HG03378 (cell line): ENCODE measurements around the gene ABCA12.
A peak's percentile ranks its signal among the peaks of the same experiment; 100 is the strongest.

ENCODE experiments used
- ATAC-seq: cut with Tn5 transposase; IDR thresholded peaks from one replicate; pipeline ENCODE4 v1.9.1; 2021; ENCODE audit warnings: mild to moderate bottlenecking, moderate library complexity; ENCODE audit not compliant: unreplicated experiment

ABCA12 gene

DNA sequence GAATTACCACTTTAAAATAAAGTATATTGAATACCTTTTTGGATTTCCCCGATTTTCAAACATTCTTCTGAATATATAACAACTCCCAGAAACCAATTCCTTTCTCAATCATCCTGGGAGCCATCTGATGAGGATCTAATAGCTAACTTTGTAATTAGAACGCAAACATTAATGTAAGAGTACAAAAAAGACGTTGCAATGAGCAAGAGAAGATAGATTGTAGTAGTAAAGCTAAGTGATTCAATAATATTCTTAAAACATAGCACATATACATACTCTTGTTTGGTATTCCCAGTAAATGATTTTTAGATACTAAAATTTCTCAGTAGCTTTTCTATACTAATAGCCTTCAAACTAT lies 1.1 kb downstream of the ABCA12 start:
- ATAC-seq = no peak

DNA sequence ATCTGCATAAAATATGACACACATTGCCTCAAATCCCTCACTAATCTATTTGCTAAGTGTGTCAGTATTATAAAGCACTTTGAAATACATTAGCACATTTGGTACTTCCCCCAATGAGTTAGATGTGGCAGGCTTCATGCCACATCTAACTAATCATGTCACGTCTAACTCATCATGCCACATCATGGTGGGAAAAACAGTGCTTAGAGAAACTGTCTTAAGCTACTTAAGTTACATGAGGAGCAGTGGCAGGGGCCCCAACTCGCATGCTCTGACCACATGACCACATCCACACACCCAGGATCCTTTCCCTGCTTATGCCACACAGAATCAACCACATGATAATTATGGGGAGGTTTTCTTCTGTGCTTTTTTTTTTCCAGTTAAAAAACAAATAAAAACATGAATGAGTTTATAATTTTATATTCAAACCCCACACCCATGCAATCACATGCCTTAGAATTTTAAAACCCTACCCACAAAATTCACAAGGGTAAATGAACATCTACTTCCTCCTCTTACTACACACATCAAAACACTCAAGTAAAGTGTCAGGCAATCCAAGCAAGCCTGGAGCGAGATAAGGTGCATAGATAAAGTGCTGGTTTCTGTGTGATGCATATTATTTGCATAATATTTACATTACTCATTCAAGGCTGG lies 1.6 kb downstream of the ABCA12 start:
- peak; percentile 59 for ATAC-seq

DNA sequence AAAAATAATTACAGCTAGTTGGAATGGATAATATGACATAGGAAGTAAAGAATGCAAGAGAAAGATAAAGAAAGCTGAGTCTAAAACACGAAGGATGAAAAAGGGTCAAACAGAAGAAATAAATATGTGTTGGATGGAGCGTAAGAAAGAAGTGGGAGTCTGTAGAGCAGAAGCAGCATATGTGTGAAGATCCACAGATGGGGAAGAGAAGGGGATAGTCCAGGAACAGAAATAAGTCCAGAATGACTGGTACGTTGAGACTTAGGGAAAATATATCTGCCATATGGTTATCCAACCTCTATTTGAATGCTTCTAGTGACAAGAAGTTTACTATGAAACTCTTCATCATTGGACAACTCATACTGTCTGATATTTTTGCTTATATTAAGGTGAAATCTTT lies 18.0 kb downstream of the ABCA12 start:
- no peak for ATAC-seq

DNA sequence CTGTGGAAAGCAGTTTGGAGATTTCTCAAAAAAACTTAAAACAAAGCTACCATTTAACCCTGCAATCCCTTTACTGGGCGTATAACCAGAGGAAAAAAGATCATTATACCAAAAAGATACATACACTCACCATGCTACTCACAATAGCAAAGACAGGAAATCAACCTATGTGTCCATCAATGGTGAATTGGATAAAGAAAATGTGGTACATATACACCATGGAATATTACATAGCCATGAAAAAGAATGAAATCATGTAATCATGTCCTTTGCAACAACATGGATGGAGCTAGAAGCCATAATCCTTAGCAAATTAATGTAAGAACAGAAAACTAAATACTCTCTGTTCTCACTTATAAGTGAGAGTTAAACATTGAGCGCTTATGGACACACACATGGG lies 18.6 kb downstream of the ABCA12 start:
- ATAC-seq = no peak

DNA sequence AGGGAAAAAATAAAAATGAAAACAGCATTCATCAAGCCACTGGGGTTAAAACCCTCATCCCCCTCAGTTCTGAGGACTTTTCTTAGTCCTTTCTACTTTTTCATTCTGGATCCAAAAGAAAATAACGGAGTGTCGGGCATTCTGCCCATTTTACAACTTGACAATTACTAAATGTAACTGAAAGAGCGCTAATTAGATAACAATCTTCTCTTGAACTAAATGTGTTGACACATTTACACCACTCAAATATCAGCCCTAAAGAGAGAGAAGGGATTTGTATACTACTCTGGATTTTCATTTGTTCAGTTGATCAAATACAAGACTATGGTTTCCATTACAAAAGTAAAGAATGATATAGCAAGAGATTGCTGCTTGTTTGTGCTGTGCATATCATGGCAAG lies 27.5 kb downstream of the ABCA12 start:
- no peak for ATAC-seq

DNA sequence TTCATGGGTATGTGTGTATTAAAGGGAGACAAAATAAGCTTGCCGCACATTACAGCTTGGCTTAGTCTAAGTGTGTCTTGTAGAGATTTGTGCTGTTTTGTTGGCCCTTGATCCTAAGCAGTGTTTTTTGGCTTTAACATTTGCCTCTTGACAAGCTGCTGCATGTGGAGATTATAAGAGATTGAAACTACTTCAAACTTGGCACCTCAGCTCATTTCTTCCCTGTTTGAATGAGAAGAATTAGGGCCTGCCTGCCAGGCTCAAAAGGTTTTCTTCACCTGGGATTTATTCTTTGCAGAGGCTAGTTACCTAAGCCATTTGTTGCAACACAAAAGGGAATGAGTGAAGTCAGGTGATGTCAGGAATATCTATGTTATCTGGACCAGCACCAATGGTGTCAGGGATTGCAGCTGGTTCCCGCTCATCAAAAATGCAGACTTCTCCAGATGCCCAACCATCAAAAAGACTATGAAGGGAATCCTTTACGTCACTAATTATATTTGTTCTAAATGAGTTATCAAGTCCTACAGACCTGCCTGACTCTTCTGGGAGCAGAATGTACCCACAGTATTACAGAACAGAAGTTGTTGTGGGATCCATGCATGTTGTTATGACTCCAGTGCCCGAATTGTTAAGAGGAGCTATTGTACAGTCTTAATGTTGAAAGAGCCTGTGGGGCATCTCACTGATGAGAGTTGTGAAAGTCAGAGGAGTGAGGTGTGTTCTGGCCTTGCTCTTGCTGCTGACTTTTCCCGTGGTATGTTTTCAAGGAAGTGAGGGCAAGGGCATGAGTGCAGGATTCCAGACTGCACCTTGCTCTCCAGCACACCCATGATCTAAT lies 31.0 kb downstream of the ABCA12 start:
- ATAC-seq = no peak

DNA sequence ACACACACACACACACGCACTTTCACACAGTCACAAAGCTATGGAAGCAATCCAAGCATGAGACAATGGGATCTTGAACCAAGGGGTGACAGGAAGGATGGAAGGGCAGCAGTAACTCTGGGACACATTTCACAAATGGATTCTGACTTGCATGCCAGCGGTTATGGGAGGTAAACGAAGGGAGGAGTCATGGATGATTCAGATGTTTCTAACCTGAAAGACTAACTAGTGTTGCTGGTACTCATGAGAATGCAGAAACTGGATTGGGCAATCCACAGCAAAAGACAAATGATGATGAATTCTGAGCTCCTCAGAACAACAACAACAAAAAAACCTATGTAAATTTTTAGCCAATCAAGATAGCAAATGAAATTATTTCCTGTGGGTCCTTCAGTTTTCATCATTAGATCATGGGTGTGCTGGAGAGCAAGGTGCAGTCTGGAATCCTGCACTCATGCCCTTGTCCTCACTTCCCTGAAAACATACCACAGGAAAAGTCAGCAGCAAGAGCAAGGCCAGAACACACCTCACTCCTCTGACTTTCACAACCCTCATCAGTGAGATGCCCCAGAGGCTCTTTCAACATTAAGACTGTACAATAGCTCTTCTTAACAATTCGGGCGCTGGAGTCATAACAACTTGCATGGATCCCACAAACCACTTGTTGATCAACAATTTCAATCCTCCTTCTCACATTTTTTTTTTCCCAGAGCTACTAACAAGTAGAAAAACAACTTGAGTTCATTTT lies 32.6 kb downstream of the ABCA12 start:
- ATAC-seq = no peak

DNA sequence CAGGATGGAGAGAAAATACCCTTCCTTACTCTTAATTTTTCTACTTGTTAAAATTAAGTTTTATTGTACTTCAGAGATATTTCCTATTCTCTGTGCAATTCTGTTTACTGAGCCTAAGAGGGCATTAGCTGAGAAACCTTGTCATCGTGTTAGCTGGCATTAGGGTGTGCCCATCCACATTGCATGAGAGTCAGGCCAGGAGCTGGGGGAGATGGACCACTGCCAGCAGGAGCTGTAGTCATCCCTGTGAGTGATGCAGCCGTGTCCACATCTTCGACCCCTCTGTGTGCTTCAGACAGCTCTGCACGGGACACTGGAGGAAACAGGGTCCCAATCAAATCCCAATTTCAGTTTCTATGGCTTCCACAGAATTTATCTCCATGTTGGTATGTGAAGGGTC lies 34.2 kb downstream of the ABCA12 start:
- no peak for ATAC-seq

DNA sequence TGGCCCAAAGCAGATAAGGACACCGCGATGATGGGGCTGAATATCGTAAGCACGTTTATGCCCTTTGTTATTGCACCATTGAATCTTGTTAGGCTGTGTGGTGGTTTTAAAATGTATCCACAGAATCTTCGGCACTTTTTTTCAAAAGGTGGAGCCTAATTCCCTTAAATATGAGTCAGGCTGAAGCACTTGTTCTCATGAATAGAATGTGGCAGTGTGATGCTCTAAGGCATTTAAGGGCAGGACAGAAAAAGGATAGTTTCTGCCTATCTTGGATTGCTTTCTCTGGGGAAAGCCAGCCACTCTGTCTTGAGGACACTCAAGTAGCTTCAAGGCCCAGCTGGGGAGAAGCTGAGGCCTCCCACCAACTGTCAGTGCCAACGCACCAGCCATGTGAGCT lies 39.6 kb downstream of the ABCA12 start:
- ATAC-seq = no peak

DNA sequence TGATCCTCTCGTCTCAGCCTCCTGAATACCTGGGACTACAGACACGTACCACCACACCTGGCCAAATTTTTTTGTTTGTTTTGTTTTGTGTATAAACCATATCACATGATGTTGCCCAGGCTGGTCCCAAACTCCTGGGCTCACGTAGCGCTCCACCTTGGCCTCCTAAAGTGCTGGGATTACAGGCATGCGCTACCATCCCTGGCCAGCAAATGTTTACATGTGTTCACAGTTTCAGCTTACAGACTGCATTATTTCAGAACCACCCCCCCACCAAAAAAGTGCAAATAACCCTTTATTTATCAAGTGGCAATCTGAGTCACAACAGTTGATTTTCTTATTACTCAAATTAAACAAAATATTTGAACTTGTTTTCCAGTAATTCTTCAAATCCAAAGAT lies 54.3 kb downstream of the ABCA12 start:
- no peak for ATAC-seq

DNA sequence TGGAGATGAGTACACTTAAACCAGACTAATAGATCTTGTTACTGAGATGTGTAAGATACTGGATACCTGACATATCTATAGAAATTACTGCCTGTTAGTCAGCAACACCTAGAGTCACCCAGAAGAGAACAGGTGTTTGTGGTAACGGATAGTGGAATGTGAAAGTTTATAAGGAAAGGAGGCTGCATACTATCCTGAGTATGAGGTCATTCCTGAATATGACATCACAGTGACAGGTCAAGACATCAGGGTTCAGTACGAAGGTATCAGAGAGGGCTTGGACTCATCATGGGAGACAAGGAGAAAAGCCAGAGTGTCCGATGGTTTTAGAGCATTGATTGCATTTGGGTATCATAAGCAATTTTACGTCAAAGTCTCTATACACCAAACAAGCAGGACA lies 55.3 kb downstream of the ABCA12 start:
- ATAC-seq = no peak

DNA sequence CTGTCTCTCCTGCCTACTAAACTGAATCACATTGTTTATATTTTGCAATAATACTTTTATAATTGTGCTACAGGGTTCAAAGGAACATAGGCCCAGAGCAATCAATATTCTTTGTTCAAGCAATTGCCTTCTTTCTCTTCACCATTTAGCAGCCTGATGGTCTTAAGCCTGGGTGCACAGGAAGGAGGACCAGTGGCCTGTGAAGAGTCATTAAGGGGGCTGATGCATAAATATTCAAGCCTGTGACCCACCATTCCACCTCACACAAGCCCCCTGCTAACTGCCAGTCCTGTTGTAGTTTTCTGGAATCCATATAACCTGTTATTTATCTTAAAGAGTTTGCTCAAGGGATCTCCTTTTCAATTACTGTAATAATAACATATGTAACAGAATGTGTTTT lies 56.0 kb downstream of the ABCA12 start:
- ATAC-seq = no peak

DNA sequence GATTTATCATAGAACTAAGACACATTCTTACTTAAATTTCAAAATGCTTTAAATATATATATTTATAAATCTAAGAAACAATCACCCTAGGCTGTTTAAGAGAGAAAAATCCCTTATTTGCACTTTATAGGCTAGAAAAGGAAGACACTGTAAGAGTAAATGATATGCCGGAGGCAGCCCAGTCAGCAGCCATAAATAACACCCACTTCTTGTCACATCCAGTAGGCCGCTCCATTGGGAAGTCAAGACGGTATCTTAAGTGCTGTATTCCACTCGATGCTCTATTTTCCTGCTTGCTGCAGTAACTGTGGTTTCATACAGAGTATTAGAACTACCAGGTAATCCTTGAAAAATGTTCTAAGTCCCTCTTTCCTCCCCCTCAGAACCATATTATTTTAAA lies 57.9 kb downstream of the ABCA12 start:
- no peak for ATAC-seq

DNA sequence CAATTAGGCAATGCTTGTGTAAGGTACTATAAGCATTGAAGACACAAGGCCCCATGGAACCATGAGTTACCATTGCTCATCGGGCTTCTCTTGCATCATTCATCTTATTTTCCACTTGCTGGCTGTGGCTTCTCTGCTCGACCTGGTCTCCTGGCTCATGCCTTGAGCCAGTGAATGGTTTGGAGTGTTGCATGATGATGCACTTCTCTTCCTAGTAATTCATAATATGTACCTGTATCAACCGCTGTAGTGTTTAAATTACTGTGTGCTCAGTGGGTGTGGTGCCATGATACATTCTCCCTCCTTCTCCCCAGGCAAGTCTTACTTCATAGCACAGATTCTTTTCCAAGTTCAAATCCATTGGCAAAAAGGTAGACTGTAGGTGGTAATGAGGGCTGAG lies 66.8 kb downstream of the ABCA12 start:
- no peak for ATAC-seq

DNA sequence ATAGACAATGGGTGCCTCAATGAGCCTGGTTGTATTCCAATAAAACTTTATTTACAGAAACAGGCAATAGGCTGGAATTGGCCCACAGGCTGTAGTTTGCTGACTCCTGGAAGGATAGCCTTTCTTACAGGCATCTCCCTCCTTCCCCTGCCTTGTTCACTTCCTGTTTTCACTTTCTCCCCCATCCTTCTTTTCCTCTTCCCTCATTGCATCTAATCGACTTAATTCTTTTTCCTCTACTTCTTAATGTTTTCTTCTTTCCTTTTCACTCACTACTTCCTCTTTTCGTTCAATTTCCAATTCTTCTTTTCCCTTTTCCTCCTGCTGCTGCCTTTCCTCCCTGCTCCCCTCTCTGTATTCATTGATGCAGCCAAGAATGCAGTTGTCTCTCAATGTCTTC lies 70.0 kb downstream of the ABCA12 start:
- ATAC-seq = no peak

DNA sequence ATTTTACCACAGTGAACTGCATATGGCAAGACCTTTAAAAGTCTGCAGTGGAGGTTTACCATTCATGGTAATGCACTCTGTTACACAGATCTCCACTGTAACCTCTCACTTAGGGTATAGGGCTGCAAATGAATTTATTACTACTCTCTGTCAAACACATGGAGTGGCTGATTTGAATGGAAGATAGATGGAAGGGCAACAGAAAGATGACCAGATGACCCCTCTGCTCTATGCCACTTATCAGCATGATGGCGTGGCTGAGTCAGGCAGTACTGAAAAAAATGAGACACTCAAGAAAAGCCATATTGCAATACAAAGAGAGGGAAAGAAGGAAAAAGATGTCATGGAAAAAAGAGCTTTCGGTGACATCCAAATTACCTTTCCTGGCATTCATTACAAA lies 72.3 kb downstream of the ABCA12 start:
- ATAC-seq = no peak

DNA sequence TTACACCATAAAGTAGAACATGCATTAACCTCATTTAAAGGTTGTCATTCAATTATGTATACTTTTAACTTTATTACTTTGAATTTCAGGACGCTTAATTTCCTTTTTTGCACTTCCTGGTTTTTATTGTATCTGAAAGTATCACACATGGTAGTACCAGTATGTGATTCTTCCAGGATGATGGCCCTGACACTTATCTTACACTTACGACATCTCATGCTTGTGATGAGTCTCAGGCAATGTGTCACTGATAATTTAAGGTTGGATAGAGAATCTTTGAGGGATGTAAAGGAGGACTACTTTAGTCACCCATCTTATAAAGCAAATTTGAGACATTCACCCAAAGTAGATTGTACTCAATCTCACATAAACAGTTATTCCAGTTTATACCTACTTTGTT lies 74.9 kb downstream of the ABCA12 start:
- ATAC-seq = no peak

DNA sequence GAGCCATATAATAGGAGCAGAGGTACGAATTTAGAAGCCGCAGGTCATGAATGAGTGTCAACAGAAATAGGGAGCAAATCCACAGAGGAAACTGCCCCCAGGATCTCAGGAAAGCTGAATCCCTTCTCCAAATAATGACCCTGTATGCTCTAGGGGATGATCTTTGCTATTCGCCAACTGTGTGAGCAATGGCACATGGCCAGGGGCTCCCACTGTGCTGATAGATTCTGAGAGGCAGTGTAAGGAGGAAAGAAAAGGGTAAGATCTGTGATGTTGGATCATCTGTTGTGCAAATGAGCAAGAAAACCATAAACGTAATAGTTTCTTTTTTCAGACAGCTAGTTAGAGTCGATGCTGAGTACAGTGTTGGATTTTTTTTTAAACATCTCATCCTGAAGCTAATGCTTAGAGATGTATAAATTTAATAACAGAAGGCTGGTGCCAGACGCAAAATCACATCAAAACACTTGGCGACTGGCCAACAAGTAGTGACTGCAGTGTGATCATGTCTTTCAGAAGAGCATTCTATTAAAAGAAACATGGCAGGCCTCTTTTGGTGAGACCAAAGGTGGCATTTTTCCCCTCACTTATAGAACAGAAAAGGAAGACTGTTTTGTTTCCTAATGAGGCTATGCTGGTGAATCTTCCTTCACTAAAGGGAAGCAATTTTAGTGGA lies 77.4 kb downstream of the ABCA12 start:
- no peak for ATAC-seq

DNA sequence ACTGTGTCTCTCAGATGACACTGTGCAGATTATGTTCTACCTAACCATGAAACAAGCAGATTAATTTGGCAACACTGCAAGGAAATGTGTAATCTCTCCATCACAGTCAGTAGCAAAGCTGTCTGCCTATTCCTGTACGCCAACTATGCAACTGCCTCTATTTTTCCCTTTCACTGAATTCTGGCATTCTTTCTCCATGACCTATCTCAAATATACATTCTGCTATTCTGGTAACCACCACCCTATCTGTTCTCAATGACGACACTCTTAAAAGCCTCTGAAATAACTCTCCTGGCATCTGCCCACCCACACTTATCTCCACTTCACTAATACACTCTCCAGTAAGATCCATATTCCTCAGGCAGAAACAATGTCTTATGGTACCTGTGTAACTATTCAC lies 78.7 kb downstream of the ABCA12 start:
- no peak for ATAC-seq

DNA sequence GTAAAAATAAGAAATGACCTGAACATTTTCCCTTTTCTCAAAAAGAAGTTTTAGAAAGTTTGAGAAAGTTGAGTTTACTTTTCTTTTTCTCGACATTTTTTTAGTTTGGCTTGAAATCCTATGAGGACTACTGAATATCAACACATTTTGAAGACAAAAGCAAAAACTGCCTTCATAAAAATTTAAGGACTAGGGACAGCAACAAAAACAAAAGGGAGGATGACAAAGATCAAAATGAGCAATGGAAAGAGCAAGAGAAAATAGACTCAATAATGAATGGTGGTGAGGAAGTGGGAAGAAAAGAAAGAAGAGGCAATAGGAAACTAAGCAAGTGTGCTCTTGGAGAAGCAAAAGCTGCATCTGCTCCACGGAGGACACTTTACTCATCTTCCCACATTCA lies 82.5 kb downstream of the ABCA12 start:
- no peak for ATAC-seq

DNA sequence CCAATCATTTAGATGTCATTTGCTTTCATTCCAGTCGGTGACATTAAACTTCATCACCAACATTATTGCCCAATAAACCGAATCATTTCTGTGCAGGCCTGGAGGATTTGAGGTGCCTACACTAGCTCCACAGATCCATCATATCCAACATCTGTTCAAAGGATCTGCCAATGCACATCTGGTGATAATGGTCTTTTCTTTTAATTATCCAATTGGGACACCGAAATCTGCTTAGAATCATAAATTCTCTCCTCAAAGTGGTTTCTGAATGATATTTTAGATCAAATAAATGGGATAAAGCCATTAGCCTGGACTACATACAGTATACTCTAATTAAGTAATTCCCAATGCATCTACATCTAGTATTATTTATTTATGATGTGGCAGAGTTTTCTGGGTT lies 85.6 kb downstream of the ABCA12 start:
- ATAC-seq = no peak

DNA sequence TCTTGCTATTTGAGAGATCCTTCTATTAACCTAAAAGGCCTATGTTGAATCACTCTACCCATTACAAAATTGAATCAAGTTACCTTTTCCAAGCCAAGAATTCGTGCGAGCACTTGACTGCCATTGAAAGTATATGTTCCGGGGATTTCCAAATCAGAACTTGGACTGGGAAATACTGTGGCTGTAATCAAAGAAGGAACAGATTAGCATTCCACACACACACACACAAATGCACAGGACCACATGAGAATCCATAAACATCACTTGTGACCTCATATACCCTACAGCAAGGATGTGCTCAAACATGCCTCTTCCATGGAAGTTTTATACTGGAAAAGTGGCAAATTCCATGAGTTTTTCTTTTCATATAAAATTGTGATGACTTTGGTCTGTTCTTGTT lies 86.0 kb downstream of the ABCA12 start:
- no peak for ATAC-seq
